Ammon's horn (tissue), 1 donor: ENCODE measurements around the gene MTHFS.

Experiments used
- DNase-seq: peaks from one replicate; pipeline ENCODE4 v3.0.0-alpha.2; 2016; ENCODE audit warnings: low spot score

The MTHFS gene

GRCh38 chr15:79815468-79815867, 81.3 kb downstream of the MTHFS start:
- peak; percentile 5 for DNase-seq

GRCh38 chr15:79812541-79812940, 84.3 kb downstream of the MTHFS start:
- no peak for DNase-seq

DNA sequence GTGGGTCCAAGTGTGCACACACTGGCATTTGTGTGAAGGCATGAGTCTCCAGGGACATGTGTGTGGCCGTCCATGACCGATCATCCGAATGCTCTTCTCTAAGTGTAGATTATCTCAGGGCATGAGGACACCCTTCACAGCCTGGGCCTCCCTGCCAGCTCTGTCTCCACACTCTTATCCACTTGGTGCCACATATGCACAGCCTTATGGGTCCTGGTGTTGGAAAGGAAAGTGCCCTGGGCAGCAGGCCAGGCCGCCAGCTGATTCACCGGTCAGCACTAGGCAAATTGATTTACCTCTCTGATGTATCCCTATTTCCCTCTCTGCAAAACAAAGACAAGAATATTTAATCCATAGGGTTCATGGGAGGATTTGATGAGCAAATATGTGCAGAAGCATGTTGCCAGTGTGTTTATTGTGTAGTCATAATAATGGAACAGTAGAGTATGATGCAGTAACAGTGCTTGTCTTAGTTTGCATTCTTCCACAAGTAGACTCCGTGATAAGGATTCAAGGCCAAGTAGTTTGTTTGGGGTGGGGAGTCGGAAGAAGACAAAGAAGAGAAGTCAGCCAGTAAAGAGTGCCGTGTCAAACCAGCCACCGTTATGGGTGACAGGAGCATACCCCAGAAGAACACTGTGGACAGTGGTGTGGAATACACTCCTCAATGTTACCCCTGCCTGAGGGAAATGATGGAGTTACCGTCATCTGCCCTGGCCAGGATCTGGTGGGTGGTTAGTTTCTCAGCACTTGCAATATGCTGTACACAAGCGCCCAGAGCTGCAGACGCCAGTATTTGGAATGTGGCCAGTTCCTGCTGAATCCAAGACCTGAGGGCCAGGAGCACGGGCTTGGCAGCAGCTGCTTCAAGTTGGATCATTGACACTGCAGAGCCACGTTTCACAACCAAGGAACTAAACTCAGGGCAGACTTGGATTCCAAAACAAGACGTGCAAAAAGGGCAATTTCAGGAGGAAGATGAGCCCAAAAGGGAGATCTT, 85.1 kb downstream of the MTHFS start:
- peak; percentile 45 for DNase-seq

DNA sequence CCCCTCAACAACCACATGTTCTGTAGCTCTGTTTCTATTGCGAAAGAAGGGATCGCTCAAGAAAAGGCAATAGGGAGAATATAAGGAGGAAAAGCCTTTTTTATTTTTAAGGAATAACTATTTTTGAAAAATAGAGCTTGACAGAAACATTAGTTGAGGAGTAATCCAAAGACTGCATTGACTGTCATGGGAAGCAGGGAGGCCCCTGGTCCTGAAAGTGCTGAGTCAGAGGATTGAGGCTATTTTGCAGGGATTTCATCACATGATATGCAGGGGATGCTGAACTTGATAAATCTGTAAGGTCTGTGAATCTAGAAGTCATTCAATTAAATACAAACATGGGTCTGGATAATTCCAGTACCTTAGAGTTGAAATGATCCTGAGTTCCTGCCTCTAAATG, 92.0 kb downstream of the MTHFS start:
- DNase-seq = no peak

- DNase-seq = no peak
Observed at GRCh38 chr15:79798311-79798710, 98.5 kb downstream of the MTHFS start.
